Peyer's patch (tissue), 4 donors: ENCODE measurements around the gene MYBPC1.

Experiments used
- CTCF ChIP-seq, 6 experiments: fragments of 450-650 bp in 4 of 6; fragments of 200-600 bp in 2 of 6; sonication (generic) in 1 of 6; IDR thresholded peaks; one replicate each; pipeline ENCODE4 v1.5.1; 2017 to 2019; ENCODE audit warnings: antibody characterized with exemption in 6 of 6, mild to moderate bottlenecking in 3 of 6, moderate library complexity in 1 of 6
- POLR2A ChIP-seq, 2 donors: fragments of 450-650 bp; IDR thresholded peaks; one replicate each; pipeline ENCODE4 v1.5.1; 2017; ENCODE audit warnings: antibody characterized with exemption in 2 of 2, mild to moderate bottlenecking in 2 of 2, moderate library complexity in 2 of 2

GRCh38 chr12:101552277-101552676 is 42.5 kb upstream of the MYBPC1 start:
- TF ChIP-seq CTCF (IDR thresholded peaks at IDR 0.05) (no peak), POLR2A (IDR thresholded peaks at IDR 0.05) (no peak)
